Astrocyte of the cerebellum (primary cell): ENCODE measurements around the gene RASGRP3.

Source experiments
- DNase-seq: peaks from one replicate; pipeline ENCODE4 v3.0.0-alpha.2; 2011; ENCODE audit warnings: low read depth
- H3K4me3 ChIP-seq: 2 replicates; pipeline ENCODE4 v1.5.1; 2011; ENCODE audit warnings: mild to moderate bottlenecking, low read depth, low read length, moderate library complexity
- in situ Hi-C: cut with HindIII; loops from 2 replicates; pipeline ENCODE4 v1.10.0; 2017; ENCODE audit warnings: low sequenced_read_pairs
- TF ChIP-seq, protein P1 (sequence below): IDR thresholded peaks from 2 replicates; pipeline ENCODE4 v1.5.1; 2012; ENCODE audit warnings: low read length, low read depth, moderate library complexity, mild to moderate bottlenecking; ENCODE audit errors: missing control alignments

RASGRP3 gene

DNA sequence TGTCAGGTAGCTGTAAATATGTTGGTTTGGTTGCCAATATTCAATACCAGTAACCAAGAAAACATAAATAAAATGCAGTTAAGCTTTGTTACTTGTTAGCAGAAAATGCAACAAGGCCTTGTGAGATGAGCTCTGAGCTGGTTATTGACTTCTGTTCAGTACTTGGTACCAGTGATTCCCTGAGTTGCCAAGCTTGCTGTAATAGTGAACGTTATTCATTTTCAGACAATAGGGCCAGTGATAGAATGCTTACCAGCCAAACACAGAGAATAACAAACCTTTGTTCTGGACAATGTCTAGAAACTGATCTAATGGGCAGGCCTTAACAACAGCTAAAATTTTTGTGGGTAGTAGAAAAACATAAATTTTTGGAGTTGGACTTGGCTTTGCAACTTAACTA lies 29.5 kb downstream of the RASGRP3 start:
- in situ Hi-C loops, result no loop called here
- TF ChIP-seq, protein P1, sequence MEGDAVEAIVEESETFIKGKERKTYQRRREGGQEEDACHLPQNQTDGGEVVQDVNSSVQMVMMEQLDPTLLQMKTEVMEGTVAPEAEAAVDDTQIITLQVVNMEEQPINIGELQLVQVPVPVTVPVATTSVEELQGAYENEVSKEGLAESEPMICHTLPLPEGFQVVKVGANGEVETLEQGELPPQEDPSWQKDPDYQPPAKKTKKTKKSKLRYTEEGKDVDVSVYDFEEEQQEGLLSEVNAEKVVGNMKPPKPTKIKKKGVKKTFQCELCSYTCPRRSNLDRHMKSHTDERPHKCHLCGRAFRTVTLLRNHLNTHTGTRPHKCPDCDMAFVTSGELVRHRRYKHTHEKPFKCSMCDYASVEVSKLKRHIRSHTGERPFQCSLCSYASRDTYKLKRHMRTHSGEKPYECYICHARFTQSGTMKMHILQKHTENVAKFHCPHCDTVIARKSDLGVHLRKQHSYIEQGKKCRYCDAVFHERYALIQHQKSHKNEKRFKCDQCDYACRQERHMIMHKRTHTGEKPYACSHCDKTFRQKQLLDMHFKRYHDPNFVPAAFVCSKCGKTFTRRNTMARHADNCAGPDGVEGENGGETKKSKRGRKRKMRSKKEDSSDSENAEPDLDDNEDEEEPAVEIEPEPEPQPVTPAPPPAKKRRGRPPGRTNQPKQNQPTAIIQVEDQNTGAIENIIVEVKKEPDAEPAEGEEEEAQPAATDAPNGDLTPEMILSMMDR, result no peak
- H3K4me3 ChIP-seq, result no peak overlapping the region
- DNase-seq, result no peak

DNA sequence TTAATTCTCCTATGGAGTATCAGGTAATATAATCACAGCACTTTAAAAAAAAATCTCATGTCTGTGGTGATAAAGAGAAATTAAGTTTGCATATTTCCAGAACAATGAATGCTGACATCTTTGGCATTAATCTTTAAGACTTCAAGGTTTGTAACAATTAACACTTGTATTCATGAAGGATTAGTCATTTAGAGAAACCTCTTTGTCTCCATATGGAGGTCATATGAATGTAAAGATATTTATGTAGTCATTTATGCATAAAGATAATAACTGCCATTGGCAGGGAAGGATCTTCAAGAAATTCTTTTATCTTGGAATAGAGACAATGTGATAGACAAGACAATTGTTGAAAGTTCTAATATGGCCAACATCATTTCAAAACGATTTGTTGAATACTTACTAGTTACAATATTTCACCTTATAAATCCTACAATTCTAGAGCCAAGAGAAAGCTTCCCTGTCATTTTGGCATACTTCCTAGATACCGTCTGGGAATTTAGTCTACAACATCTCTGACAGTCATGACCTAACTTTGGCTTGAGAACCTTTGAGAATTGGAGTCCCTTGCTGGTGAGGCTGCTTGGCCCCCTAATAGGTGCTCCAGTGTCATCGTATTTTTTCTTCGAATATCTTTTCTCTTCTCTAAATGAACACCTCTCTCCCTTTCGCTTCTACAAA lies 33.6 kb downstream of the RASGRP3 start:
- no peak overlapping the region for H3K4me3 ChIP-seq
- DNase-seq, result no peak
- in situ Hi-C loops, result no loop called here
- TF ChIP-seq, protein P1, result no peak

DNA sequence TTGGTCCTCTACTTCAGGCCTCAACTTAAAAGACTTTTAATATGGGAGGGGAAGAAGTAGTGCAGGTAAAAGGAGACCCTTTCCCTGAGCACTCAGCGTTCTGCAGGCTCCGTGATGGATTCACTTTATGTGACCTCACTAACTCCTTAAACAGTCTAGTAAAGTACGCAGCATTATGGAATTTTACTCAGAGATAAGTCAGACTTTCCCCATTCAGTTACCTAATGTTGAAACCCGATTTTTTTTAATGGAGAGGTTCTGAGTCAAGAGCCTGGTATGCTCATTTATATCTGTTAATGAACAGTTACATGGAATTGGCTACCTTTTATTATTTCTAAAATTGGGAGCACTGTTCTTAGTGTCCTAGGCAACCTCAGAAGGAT lies 34.1 kb downstream of the RASGRP3 start:
- no peak for DNase-seq
- in situ Hi-C loops, result no loop called here
- TF ChIP-seq, protein P1, result no peak
- no peak overlapping the region for H3K4me3 ChIP-seq

DNA sequence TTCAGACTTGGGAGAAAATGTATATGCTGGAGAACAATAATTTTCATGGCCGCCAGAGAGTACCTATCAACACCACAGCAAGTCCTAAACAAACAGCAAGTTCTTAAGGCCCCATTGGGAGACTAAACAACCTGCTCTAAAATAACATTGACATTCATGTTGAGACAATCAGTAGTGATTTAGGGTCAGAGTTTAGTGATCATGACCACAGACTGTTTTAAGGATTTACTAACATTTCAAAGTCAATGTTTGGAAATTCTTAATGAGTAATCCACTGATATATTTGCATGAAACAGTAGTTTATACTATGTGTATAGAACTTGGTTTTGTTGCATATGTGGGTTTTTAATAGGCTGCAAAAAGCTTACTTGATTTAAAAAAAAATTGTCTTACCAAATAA lies 34.7 kb downstream of the RASGRP3 start:
- in situ Hi-C loops, result no loop called here
- H3K4me3 ChIP-seq, result no peak overlapping the region
- no peak for DNase-seq
- TF ChIP-seq, protein P1, result no peak

DNA sequence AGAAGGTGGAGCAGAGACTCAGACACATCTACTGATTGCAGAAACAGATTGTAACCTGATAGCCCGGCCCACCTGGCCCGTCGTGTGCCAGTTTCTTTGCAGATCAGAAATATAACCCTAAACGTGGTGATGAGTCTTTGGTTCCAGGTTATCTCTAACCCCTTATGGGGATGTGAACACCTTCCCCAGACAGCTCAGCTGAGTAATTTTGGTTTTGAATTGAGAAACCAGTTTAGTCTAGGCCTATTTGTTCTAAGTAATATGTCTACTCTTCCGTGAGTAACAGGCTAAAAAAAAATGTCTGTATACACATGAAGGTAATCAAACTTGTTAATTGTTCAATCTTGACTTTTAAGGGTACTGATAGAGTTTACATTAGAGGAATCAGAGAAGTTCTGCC lies 35.7 kb downstream of the RASGRP3 start:
- TF ChIP-seq, protein P1, result no peak
- in situ Hi-C loops, result no loop called here
- DNase-seq, result no peak
- no peak overlapping the region for H3K4me3 ChIP-seq

DNA sequence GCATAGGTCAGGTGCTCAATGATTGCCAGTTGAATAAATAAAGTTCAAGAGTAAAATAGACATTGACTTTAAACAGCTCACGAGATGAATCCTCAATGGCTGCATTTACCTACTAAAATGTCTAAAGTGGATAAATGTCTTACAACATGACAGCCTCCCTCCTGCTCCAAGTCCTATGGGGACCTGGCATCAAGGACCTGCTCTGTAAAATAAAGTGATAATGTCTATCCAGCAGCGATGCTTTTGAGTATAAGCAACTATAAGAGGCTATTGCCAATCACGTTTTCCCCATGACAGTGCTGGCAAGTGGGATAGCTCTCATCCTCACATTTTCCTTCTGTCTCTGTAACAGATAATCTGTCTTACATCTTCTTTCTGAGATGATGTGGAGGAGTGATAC lies 37.0 kb downstream of the RASGRP3 start:
- TF ChIP-seq, protein P1, result no peak
- no peak overlapping the region for H3K4me3 ChIP-seq
- no peak for DNase-seq
- in situ Hi-C loops, result no loop called here
